Measurements from ENCODE around the gene SULT1A3.
"Not testable (repeated sequence)": the region's sequence is repeated elsewhere in the genome, so short reads cannot be mapped to it uniquely, and the experiment has no call there.

The SULT1A3 gene

GRCh38 chr16:30173054-30173453, 26.0 kb upstream of the SULT1A3 start:
- POLR2A ChIA-PET (ENCODE audit: low non-redundant PET), result no interaction called here

GRCh38 chr16:30176876-30177275, 22.2 kb upstream of the SULT1A3 start:
- POLR2A ChIA-PET (ENCODE audit: low non-redundant PET); CTCF ChIA-PET; DNase-seq (ENCODE audit: low spot score); H3K27ac ChIP-seq: not testable (repeated sequence)

More at GRCh38 chr16:30173054-30173453, 26.0 kb upstream of the SULT1A3 start:
- TF ChIP-seq CTCF (conservative IDR thresholded peaks at IDR 0.05; ENCODE audit: low read depth), result no peak
- CTCF ChIA-PET, result no interaction called here
- H3K27ac ChIP-seq, result no peak overlapping the region
- no peak for DNase-seq (ENCODE audit: low spot score)

- no peak overlapping the region for H3K27ac ChIP-seq
- TF ChIP-seq CTCF (conservative IDR thresholded peaks at IDR 0.05; ENCODE audit: low read depth), result no peak
- CTCF ChIA-PET, result interaction anchor here (0.9 kb wide), 1 partner anchor 88 kb away, joined by 4 read pairs; the partner anchor contains the start of gene TBX6
- DNase-seq (ENCODE audit: low spot score), result no peak
- POLR2A ChIA-PET (ENCODE audit: low non-redundant PET), result interaction anchor here (0.7 kb wide), 1 partner anchor 68 kb away, joined by 4 read pairs; no protein-coding TSS in a partner anchor
Measured at GRCh38 chr16:30179195-30179594, 19.9 kb upstream of the SULT1A3 start.

GRCh38 chr16:30179931-30180330, 19.1 kb upstream of the SULT1A3 start:
- POLR2A ChIA-PET (ENCODE audit: low non-redundant PET), result no interaction called here
- H3K27ac ChIP-seq, result no peak overlapping the region
- TF ChIP-seq CTCF (conservative IDR thresholded peaks at IDR 0.05; ENCODE audit: low read depth), result no peak
- CTCF ChIA-PET, result interaction anchor here (0.8 kb wide), 2 partner anchors 25 to 104 kb away, joined by 3 to 8 read pairs; no protein-coding TSS in a partner anchor
- no peak for DNase-seq (ENCODE audit: low spot score)

- H3K27ac ChIP-seq, result no peak overlapping the region
- ChIA-PET CTCF (interaction anchor here (0.6 to 0.8 kb wide), 2 partner anchors 31 to 105 kb away, joined by 3 to 8 read pairs; no protein-coding TSS in a partner anchor), POLR2A (ENCODE audit: low non-redundant PET) (no interaction called here)
- no peak for TF ChIP-seq CTCF (conservative IDR thresholded peaks at IDR 0.05; ENCODE audit: low read depth)
- no peak for DNase-seq (ENCODE audit: low spot score)
Measured at GRCh38 chr16:30180741-30181140, 18.3 kb upstream of the SULT1A3 start.

- ChIA-PET POLR2A (ENCODE audit: low non-redundant PET) (interaction anchor here (0.6 kb wide), 1 partner anchor 526 kb away, joined by 3 read pairs; no protein-coding TSS in a partner anchor), CTCF (no interaction called here)
- peak within 1 kb of the TSS; percentile 69 for H3K27ac ChIP-seq
- no peak for TF ChIP-seq CTCF (conservative IDR thresholded peaks at IDR 0.05; ENCODE audit: low read depth)
- peak; percentile 66 for DNase-seq (ENCODE audit: low spot score)
Measured at GRCh38 chr16:30183233-30184095, 15.6 kb upstream of the SULT1A3 start, which contains the start of gene CORO1A. Gene CORO1A, plus strand, starts transcription at chr16:30183602. Its CDS starts 1,608 bp downstream, at chr16:30185210.

Data from RWPE1 (cell line).